TTC549 (cell line): ENCODE results near the gene RPS14.

Experiments used
- FAIRE-seq: peaks from 2 replicates; lab custom pipeline; 2012; peaks lifted over from hg19 to GRCh38; lab: Jason Lieb, UNC

RPS14 gene

DNA sequence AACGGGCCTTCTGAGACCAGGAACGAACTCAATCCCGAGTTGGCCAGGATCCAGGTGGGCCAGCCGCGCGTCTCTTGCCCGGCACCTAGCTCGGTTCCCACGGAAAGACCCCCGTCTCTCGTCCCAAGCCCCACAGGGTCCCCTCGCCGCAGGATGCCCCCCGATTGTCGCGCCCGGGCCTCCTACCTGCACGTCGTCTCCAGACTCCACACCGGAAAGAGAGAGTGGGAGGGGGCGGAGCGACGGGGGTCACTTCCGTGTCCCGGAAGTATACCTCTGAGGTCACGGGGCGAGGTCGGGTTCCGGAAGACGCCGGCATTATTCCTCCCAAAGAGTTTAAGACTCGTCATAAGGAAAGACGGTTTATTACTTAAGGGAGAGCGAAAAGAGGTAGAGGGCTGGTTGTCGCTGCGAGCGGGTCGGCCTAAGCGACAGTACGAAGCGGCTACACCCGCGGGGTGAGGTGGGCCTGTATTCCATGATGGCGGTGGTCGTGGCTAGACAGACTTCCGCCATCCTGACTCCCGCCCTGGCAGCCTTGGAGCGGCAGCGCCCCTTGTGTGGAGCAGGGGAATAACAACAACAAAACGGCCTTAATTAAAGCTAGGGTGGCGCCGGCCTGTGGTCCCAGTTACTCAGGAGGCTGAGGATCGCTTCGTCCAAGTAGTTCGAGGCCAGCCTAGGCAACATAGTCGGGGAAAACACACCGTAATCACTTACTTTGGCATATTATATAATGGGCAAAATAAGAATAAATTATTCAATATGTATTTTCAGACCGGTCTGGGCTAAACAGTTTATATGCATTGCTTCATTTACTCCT lies at the start of gene RPS14:
Gene RPS14, minus strand, starts transcription at position 223 of the 823 bp plus-strand sequence. CDS start 2,006 bp downstream, outside the sequence.
- FAIRE-seq = no peak

DNA sequence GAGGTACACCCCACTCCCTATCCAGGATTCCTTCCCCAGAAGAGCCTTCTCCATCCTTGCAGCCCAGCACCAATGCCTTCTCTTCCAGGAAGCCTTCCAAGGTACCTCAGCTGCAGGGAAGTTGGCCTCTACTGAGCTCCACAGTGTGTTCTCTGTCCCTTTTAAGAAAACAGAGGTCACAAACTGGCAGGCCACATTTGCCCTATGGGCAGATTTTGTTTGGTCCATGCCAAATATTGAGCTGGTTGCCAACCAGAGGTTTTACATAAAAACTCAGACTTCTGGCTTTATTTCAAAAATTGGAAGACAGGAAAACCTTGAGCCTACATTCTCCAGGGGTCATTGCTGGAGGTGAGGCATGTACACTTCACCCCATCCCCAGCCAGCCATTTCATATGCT lies 49.4 kb upstream of the RPS14 start:
- no peak for FAIRE-seq

DNA sequence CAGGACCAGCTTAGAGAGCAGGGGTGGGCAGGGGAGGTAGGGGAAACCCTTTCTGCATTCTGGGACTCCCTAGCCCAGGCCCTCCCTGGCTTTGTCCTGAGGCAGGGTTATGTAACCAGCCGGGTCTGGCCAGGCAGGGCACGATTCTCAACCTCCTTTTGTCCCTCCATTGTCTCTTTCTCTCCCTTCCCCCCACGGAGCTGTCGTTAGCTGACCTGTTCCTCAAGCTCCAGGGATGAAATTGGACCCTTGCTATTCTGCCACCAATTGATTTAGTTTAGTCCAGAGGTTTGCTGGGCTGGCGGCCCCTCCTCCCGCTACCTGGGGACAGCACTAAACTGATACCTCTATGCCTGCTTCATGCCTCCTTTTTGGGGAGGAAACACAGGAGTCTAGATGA lies 49.0 kb upstream of the RPS14 start:
- no peak for FAIRE-seq

DNA sequence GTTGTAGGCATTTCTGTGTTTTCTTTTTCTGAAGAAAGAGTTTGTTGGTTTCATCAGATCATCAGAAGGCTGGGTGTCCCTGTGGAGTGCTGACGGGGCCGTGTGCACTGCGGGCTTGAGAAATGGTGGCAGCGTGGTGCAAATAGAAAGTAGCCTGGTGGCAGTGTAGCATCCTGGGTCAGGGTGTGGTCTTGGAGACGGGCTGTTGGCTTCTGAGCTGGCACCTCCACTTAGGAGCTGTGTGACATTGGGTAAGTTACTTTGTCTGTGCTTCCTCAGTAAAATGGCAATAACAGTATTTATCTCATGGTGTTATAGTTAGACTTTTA lies 48.4 kb upstream of the RPS14 start:
- no peak for FAIRE-seq

- no peak for FAIRE-seq
These were observed 47.9 kb upstream of the RPS14 start for GRCh38 chr5:150497274-150497988.

- FAIRE-seq = no peak
These were observed 47.0 kb upstream of the RPS14 start for GRCh38 chr5:150496534-150496933.

DNA sequence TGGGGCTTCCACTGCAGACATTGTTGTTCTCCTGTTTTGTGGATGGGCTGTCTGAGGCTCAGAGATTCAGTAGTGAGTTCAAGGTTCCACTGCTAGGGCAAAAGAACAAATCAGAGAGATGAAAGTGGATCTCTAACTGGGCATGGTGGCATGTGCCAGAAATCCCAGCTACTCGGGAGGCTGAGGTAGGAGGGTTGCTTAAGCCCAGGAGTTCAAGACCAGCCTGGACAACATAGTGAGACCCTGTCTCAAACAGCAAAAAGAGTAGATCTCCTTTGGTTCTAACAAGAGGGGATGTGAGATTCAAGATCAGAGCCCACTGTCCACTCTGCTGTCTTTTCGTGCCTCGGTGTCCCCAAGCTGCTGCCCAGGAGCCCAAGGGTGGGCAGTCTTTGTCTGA lies 46.6 kb upstream of the RPS14 start:
- FAIRE-seq = no peak

DNA sequence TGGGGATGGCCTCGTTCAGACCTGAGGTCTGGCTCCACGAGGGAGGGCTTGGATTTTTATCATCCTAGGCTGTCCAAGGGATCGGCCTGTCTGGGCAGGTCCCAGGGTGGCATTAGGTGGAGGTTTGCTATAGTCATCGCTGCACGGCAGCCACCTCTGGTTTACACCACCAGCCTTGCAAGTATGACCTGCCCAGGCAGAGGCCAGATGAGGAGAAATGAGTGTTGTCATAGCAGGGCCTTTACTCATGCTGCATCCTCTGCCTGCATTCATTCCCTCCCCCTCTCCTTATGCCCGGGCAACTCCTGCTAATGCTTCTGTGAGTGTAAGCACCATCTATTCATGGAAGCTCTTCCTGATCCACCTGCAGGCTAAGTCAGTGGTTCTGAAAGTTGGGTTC lies 43.1 kb upstream of the RPS14 start:
- FAIRE-seq = no peak

- no peak for FAIRE-seq
These were observed 42.3 kb upstream of the RPS14 start for GRCh38 chr5:150491876-150492275.

DNA sequence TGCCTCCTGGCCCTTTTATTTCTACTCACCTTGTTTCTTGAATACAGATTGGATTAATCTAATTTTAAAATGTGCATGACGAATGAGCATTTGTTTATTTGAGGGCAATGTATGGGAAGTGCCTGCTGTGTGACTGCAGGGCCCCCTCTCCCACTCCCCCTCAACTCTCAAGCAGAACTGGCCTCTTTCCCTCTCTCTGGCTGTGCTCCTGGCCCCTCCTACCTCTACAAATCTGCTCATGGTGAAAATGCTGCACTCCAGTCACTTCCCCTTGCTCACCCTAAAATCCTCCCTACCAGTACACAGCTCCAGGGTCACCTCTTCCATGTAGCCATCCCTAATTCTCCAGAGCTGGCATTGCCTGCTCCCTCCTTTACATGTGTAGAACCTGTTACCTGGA lies 41.2 kb upstream of the RPS14 start:
- no peak for FAIRE-seq

DNA sequence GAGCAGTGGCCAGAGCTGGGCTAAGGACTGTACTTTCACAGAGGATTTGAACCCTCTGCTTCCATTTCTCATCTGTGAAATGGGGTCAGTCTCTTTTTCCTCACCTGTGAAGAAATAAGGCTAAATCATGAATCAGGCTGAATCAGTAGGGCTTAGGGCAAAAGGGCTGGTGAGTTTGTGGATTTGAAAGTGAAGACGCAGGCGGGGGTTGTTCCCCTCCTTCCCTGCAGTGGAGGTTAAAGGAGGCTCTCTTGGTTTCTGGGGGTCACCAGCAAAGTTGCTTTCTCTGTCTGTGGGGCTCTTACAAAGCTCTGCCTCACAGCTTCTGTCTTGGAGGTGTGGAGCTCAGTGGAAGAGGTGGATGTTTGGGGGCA lies 40.7 kb upstream of the RPS14 start:
- FAIRE-seq = no peak

- FAIRE-seq = no peak
These were observed 40.1 kb upstream of the RPS14 start for GRCh38 chr5:150489360-150490295.

DNA sequence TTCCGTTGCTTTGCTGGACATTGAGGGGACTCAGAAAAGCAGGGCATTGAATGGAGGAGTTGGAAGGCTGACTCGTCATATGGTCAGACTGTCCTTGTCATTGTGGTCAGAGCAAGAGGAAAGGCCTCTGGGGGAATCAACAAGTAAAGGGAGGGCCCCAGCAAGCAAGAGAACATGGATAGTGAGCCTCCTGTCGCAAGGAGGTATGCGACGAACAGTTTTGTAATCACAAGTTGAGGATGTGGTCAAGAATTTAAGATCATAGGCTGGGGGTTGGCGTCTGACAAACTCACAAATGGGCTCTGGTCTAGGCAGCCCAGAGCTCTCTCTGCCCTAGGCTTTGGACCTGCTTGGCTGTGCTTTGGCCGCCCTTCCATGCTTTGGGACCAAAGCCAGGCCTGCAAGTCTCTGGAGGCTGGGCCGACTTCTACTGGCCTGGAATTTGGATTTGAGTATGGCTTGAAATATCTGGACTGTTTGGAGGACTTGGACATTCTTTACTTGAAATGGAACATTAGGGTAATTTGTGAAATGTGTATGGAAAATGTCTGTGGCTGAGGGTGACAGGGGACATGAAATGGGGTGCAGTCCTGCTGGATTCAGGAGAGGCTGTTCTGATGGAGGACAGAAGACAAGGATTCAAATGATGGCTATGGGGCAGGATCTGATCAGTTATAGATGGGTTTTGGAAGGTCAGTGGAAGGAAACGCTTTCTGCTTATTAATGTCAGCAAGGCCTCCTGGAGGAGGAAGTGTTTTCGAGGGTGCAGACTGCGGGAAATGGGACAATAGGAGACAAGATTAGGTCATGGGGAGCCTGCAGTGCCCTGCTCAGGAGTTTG lies 39.2 kb upstream of the RPS14 start:
- no peak for FAIRE-seq

DNA sequence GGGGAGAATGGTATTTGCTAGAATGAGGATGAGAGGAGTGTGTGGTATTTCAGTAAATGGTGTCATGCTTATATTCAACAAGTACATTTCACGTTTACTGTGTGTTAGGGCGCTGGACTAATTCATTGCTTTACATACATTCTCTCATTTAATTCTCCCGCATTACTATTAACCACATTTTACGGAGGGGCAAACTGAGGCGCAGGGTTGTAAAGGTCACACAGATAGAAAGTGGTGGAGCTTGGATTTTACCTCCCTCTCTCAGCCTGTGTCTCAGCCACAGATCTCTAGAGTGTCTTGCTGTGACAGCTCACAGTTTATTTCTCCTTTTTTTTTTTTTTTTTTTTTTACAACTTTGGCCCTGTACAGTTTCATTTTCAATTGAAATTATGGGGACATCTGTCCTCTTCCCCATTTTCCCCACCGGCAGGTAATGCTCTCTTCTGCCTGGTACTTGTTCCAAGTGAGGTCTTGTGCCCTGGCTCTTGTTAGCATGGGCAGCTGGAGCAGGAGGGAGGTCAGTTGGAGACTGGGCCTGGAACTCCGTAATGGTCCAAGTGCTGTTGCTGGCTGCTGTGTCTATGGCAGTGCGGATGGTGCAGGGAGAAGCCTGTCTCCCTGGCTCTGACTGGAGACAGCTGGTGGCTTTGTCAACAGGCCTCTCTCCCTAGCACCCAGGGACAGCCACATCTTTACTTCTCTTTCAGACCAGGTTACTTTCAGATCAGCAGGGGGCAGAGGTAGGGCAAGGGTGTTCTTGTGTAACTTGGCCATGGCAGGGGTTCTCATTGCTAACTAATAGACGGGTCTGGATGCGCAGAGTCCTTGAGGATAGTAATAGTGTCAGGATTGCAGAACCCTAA lies 37.9 kb upstream of the RPS14 start:
- no peak for FAIRE-seq

DNA sequence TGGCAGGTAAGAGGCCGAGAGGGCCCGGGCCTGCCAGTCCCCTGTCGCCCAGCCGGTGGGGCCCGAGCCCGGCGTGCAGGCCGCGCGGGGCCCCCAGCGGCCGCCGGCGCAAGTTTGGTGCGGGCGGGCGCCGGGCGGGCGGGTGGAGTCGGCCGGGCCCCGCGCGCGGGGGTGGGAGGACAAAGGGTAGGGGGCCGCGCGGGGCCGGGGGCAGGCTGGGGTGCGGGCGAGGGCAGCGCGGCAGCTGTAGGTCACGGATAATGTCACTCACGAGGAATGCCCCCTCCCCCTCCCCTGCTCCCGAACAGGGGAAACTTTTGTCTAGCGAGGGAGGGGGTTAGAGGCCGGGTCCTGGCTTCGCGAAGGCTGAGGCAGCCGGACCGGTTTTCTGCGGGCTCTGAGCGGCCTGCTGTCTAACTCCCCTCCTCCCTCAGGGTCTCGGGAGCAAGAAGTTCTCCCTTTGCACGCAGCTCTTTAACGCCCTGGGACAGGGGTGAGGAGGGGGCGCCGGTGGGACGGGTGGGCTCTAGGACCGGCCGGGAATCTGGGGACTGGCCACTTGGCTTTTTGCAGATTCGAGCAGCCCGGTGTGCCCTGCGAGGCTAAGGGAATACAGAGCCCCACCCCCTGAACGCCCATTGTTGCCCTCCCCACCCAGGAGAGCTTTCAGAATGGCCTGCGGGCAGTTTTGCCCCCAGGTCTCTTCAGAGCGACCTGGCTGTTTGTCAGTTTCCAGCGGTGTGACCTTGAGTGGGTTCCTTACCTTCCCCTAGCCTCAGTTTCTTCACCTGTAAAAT lies 37.1 kb upstream of the RPS14 start:
- no peak for FAIRE-seq

DNA sequence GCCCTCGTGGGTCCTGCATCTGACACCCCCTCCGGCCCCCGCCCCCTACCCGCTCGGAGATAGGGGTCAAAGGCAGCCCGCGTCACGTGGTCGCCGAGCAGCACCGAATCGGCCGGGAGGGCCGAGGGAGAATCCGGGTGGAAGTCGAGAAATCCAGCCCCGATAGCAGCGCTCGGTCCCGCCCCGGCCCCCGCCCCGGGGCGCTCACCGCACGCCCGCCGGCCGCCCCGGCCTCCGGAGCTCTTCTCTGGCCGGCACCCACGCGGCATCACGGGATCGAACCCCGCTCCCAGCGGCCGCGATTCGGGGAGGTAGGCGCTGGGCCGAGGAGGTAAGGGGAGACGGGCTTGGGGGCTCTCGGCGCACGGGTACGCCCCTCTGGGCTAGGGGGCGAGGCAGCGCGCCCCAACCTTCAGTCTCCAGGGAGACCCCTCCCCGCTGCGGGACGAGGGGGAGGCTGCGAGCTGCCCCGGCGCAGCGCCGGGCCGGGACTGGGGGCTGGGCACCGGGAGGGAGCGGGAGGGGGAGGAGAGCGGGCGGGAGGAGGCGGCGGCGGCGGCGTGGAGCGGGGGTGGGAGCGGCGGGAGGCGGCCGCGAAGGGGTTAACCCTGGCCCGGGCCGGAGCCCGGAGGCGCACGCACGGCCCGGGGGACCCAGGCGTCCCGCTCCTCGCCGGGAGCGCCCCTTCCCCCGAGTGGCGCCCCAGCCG lies 36.3 kb upstream of the RPS14 start:
- no peak for FAIRE-seq

DNA sequence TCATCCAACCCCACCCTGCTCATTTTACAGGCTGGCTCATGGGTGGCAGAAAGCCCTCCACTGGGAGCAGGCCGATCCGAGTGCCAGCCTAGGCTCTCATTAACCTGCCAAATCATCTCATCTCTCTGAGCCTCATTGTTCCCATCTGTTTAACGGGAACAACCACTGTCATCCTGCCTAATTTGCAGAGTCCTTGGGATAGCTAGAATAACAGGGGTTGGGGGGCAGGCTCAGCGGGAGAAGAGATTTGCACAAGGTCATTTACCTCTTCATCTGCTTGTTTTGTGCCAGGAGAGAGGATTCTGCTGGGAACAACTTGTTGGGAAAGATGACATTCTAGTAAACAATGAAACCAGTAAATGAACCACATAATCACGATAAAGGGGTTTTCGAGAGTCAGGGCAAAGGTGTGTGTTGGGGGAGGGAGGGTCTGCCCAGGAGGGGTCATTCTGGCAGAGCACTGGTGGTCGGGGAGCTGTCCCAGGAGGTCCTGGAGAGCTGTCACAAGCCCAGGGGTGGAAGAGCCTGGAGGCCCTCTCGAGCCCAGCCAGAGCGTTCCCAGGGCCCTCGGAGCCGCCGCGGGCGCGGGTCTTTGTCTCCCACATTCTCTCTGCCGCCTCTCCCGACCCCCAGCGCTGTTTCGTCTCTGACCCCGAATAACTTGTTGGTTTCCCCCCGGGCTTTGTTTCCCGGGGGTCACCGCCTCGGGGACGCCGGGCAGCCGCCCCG lies 35.6 kb upstream of the RPS14 start:
- no peak for FAIRE-seq

DNA sequence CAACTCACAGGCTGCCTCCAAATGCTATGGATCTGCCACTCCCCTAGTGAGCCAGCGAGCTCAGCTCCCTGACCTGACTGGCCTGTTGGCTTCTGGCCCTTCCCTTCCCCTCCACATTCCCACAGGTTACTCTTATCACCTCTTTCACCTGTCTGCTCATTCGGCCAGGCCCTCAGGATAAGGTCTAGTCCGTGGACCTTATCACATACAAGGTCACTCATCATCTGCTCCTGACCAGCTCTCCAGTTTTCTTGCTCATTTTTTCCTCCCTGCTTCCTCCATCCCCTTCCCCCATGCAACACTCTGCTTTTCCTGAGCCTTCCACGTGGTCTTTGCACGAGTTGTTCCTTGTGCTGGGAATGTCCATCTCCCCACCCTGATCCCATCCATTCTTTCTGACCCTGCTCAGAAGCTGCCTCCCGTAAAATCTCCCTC lies 32.5 kb upstream of the RPS14 start:
- FAIRE-seq = no peak

DNA sequence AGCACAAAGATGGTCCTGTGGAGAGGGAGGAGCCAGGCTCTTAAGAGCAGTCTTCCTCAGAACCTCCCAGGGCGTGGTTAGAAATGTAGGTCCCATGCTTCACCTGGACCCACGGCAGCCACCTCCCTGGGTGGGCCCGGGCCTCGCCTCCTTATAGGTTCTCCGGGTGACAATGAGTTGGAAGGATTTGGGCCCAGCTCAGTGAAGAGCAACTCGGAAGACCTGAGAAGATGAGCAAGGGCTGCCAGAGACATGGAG lies 32.1 kb upstream of the RPS14 start:
- no peak for FAIRE-seq
